ENCODE data around the gene CDK13.

DNA sequence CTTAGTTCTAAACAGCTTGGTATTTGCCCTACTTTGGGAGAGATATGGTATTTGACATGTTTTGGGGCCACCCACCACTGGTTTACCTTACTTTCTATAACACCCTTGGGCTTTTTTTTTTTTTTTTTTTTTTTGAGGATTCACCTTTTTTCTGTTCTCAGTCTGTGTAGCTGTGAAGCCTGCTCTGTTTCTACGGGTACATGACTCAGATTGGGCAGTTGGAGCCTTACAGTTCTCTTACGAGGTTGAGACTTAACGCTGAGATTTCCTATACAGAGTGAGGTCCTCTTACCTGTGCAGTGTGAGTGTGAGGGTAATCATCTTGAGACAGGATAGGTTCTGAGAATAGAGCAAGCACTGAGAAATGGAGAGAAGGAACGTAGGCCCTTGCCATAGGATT lies 77.5 kb downstream of the CDK13 start:
- TF ChIP-seq RAD21 (IDR thresholded peaks at IDR 0.05; ENCODE audit: low read depth) (no peak), EGR1 (IDR thresholded peaks at IDR 0.05) (no peak)

Data from Ishikawa (cell line).